ENCODE measurements around the gene CALCR. TPM values are rescaled to one million over a fixed set of nuclear protein-coding genes. Genes with fewer than 3 reads are reported as not detected.

Gene CALCR
- polyA plus RNA-seq, 2 of the 4 experiments (the other 2 are of a cell fraction) = 0.06 TPM; not detected in 1

DNA sequence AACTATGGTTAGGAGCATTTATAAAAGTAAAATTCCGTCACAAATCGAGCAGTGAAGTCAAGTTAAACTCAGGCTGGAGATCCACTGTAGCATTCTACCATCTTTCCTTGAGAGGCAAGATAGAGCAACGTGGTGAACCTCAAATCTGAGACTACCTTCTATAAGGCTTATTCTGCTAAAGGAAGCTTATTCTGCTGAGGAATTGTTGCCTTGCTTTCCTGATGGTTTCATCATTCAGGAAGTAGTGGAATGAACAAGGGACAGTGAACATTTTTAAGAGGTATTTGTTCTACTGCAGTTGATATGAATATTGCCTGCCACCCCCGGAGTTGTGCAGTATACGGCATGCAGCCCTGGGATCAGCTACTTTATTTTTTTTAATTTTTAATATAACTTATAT lies 171.6 kb downstream of the CALCR start:
- WGBS (ENCODE audit: missing lambda C conversion rate) = 16% methylated on average over 5 of the region's 5 CpGs
- FAIRE-seq = no peak
- no peak overlapping the region for H3K4me3 ChIP-seq
- no peaks in the 10 kb centered on the region; the same call in 2 of the 3 replicates for H3K9me3 ChIP-seq
- TF ChIP-seq TP53 (CRISPR knock-in tag; IDR thresholded peaks at IDR 0.05) (no peak), HOXB13 (CRISPR knock-in tag; IDR thresholded peaks at IDR 0.05; ENCODE audit: low read depth) (no peak), ZSCAN20 (CRISPR knock-in tag; IDR thresholded peaks at IDR 0.05) (no peak)
- no peaks in the 10 kb centered on the region for H3K4me1 ChIP-seq
- POLR2A ChIA-PET = no interaction called here
- H3K4me2 ChIP-seq = no peak overlapping the region
- DNase-seq (ENCODE audit: low read depth in 1 of 2, low spot score in 1 of 2) = no peak
- H3K27ac ChIP-seq = no peak overlapping the region
- CTCF ChIA-PET = no interaction called here
- ATAC-seq = no peak

DNA sequence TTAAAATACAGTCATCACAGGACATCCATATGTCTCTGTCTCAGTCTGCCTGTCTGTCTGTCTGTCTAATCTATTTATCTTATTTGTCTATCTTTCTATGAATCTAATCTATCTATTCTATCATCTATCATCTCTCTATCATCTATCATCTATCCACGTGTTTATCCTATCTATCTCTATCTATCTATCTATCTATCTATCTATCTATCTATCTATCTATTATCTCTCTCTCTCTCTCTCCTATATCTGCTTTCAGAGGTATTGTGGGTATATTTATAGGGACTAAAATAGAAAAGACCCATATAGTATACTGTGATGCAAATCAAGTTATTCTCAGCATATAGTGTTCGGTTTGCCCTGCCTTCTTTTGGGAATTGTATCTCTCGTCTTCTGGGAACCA lies 174.9 kb downstream of the CALCR start:
- FAIRE-seq = no peak
- ChIA-PET POLR2A (no interaction called here), CTCF (no interaction called here)
- Histone ChIP-seq H3K4me2 (no peak overlapping the region), H3K4me1 (no peaks in the 10 kb centered on the region), H3K4me3 (no peak overlapping the region), H3K9me3 (no peaks in the 10 kb centered on the region), H3K27ac (no peak overlapping the region)
- no peak for ATAC-seq
- 16% methylated on average over 3 of the region's 3 CpGs for WGBS (ENCODE audit: missing lambda C conversion rate)
- no peak for DNase-seq (ENCODE audit: low read depth in 1 of 2, low spot score in 1 of 2)
- TF ChIP-seq KDM5A (IDR thresholded peaks at IDR 0.05) (no peak), FOSL2 (IDR thresholded peaks at IDR 0.05) (no peak), FOSL2 (CRISPR knock-in tag; IDR thresholded peaks at IDR 0.05) (no peak), ZSCAN20 (CRISPR knock-in tag; IDR thresholded peaks at IDR 0.05) (no peak), POLR2AphosphoS2 (conservative IDR thresholded peaks at IDR 0.05; ENCODE audit: low read length) (no peak), NFE2L2 (conservative IDR thresholded peaks at IDR 0.05; ENCODE audit: low read length) (no peak), ZNF302 (CRISPR knock-in tag; IDR thresholded peaks at IDR 0.05) (no peak), HOXB13 (CRISPR knock-in tag; IDR thresholded peaks at IDR 0.05; ENCODE audit: low read depth) (no peak), ESRRA (IDR thresholded peaks at IDR 0.05; ENCODE audit: borderline replicate concordance, low read length) (no peak), EHF (CRISPR knock-in tag; IDR thresholded peaks at IDR 0.05) (no peak), CHD2 (IDR thresholded peaks at IDR 0.05; ENCODE audit: low read length, partially characterized antibody) (no peak), FOXS1 (CRISPR knock-in tag; IDR thresholded peaks at IDR 0.05) (no peak), MYC (IDR thresholded peaks at IDR 0.05; ENCODE audit: borderline replicate concordance, low read length) (no peak), TP53 (CRISPR knock-in tag; IDR thresholded peaks at IDR 0.05) (no peak)

DNA sequence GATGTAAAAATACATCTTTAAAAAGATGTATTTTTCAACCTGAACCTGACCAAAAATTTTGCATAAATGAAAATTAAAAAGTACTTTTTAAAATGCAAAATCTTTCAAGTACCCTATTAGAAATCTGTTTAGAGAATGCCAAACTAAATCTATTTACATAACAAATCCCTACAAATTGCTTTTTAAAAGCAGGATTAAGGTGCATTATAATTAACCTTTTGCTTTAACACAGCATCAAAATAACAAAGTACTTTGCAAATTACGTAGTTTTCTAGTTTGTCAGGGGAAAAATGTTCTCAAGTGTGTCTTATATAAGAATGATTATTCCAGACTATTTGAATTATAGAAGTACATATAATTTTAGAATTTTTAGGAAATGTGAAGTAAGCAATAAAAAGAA lies 181.5 kb downstream of the CALCR start:
- Histone ChIP-seq H3K4me1 (no peaks in the 10 kb centered on the region), H3K9me3 (no peaks in the 10 kb centered on the region), H3K4me2 (no peak overlapping the region), H3K4me3 (no peak overlapping the region), H3K27ac (no peak overlapping the region)
- no peak for FAIRE-seq
- TF ChIP-seq POLR2A (IDR thresholded peaks at IDR 0.05; ENCODE audit: low read length) = no peak
- ChIA-PET POLR2A (no interaction called here), CTCF (interaction anchor here (1.5 kb wide), 1 partner anchor 50 kb away, joined by 3 read pairs; no protein-coding TSS in a partner anchor)
- ATAC-seq = no peak
- WGBS (ENCODE audit: missing lambda C conversion rate) = 59% methylated on average over 1 of the region's 1 CpG
- DNase-seq (ENCODE audit: low read depth in 1 of 2, low spot score in 1 of 2) = no peak

- TF ChIP-seq CHD4 (IDR thresholded peaks at IDR 0.05; ENCODE audit: borderline replicate concordance) (no peak), ELK1 (IDR thresholded peaks at IDR 0.05; ENCODE audit: low read depth, low read length) (no peak), HOXB13 (CRISPR knock-in tag; IDR thresholded peaks at IDR 0.05; ENCODE audit: low read depth) (no peak), SMC3 (IDR thresholded peaks at IDR 0.05) (no peak), NPAS2 (CRISPR knock-in tag; IDR thresholded peaks at IDR 0.05; ENCODE audit: borderline replicate concordance) (no peak), CEBPB (IDR thresholded peaks at IDR 0.05) (no peak), NFE2L2 (conservative IDR thresholded peaks at IDR 0.05; ENCODE audit: low read length) (no peak), KDM1A (IDR thresholded peaks at IDR 0.05; ENCODE audit: low read depth) (no peak), MAFK (IDR thresholded peaks at IDR 0.05; ENCODE audit: partially characterized antibody) (no peak), NR3C1 (IDR thresholded peaks at IDR 0.05) (no peak), CBX2 (IDR thresholded peaks at IDR 0.05; ENCODE audit: borderline replicate concordance, low read depth) (no peak), TFCP2L1 (CRISPR knock-in tag; IDR thresholded peaks at IDR 0.05) (no peak), REST (IDR thresholded peaks at IDR 0.05) (no peak)
- TF ChIP-seq, protein P1, sequence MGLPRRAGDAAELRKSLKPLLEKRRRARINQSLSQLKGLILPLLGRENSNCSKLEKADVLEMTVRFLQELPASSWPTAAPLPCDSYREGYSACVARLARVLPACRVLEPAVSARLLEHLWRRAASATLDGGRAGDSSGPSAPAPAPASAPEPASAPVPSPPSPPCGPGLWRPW (IDR thresholded peaks at IDR 0.05) = no peak
- TF ChIP-seq, protein P2, sequence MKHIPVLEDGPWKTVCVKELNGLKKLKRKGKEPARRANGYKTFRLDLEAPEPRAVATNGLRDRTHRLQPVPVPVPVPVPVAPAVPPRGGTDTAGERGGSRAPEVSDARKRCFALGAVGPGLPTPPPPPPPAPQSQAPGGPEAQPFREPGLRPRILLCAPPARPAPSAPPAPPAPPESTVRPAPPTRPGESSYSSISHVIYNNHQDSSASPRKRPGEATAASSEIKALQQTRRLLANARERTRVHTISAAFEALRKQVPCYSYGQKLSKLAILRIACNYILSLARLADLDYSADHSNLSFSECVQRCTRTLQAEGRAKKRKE (CRISPR knock-in tag; IDR thresholded peaks at IDR 0.05; ENCODE audit: low read depth) = no peak
- 70% methylated on average over 3 of the region's 3 CpGs for WGBS (ENCODE audit: missing lambda C conversion rate)
- ChIA-PET CTCF (no interaction called here), POLR2A (no interaction called here)
- Histone ChIP-seq H3K4me2 (no peak overlapping the region), H3K27ac (no peak overlapping the region), H3K9me3 (no peaks in the 10 kb centered on the region), H3K4me1 (no peaks in the 10 kb centered on the region), H3K4me3 (no peak overlapping the region)
- no peak for ATAC-seq
- no peak for DNase-seq (ENCODE audit: low read depth in 1 of 2, low spot score in 1 of 2)
- no peak for FAIRE-seq
Observed at GRCh38 chr7:93390660-93391059, 183.9 kb downstream of the CALCR start.
